ENCODE results near the gene CTRL.
"Not testable (repeated sequence)": the region's sequence is repeated elsewhere in the genome, so short reads cannot be mapped to it uniquely, and the experiment has no call there.

The CTRL gene

DNA sequence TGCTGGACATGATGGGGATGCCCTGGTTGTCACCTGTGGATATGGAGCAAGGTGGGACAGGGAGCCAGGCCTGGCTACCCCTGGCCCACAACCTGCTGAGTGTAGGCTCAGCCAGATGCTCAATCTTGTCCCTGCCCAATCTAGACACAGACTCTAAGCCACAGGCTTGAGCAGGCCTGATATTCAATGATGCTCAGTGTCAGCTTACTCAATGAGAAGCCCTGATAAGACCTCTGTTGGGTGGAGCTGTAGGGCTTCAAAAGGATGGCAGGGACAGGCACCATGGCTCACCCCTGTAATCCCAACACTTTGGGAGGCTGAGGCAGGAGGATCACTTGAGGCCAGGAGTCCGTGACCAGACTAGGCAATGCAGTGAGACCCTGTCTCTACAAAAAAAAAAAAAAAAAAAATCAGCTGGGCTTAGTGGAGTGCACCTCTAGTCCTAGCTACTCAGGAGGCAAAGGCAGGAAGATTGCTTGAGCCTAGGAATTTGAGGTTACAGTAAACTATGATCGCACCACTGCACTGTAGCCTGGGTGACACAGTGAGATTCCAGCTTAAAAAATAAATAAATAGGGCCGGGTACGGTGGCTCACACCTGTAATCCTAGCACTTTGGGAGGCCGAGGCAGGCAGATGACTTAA is 8.9 kb upstream of the CTRL start:
- Histone ChIP-seq H3K36me3 (ENCODE audit: control insufficient read depth in 2 of 2, insufficient read depth in 1 of 2, low read length in 2 of 2) (peaks cover 0 to 48% of the 10 kb centered on the region in 2 experiments; a peak in 2 of 3 replicates), H3K4me3 (ENCODE audit: low read depth, low read length) (no peak overlapping the region), H3K4me1 (ENCODE audit: control insufficient read depth, insufficient read depth, low read length) (no peaks in the 10 kb centered on the region), H3K27ac (ENCODE audit: extremely low read depth, low read depth, low read length) (no peak overlapping the region), H3K9me3 (ENCODE audit: control insufficient read depth, insufficient read depth, low read depth, low read length) (no peaks in the 10 kb centered on the region)
- ChIA-PET CTCF (interaction anchor here (0.6 to 2.3 kb wide), 8 partner anchors 12 to 419 kb away, joined by 3 to 14 read pairs (median 4); no protein-coding TSS in a partner anchor), POLR2A (interaction anchor here (0.6 to 1.3 kb wide), 3 partner anchors 94 to 417 kb away, joined by 3 to 5 read pairs (median 4); partner anchors contain the start of gene NUTF2)
- TF ChIP-seq PRDM4 (tag by site-specific recombination; IDR thresholded peaks at IDR 0.05), result no peak
- no peak for TF ChIP-seq KLF17 (tag by site-specific recombination; IDR thresholded peaks at IDR 0.05)
- TF ChIP-seq ZNF23 (tag by site-specific recombination; IDR thresholded peaks at IDR 0.05; ENCODE audit: borderline replicate concordance), result no peak
- TF ChIP-seq ZNF843 (tag by site-specific recombination; IDR thresholded peaks at IDR 0.05), result no peak
- peak; percentile 39; the same call in 1 of the 2 replicates for TF ChIP-seq SCRT2 (tag by site-specific recombination; IDR thresholded peaks at IDR 0.05)
- TF ChIP-seq ZNF514 (tag by site-specific recombination; IDR thresholded peaks at IDR 0.05), result no peak
- no peak for TF ChIP-seq ZNF311 (tag by site-specific recombination; IDR thresholded peaks at IDR 0.05; ENCODE audit: borderline replicate concordance)
- no peak for TF ChIP-seq PRDM1 (tag by site-specific recombination; IDR thresholded peaks at IDR 0.05)
- TF ChIP-seq ZFP37 (tag by site-specific recombination; IDR thresholded peaks at IDR 0.05), result no peak

DNA sequence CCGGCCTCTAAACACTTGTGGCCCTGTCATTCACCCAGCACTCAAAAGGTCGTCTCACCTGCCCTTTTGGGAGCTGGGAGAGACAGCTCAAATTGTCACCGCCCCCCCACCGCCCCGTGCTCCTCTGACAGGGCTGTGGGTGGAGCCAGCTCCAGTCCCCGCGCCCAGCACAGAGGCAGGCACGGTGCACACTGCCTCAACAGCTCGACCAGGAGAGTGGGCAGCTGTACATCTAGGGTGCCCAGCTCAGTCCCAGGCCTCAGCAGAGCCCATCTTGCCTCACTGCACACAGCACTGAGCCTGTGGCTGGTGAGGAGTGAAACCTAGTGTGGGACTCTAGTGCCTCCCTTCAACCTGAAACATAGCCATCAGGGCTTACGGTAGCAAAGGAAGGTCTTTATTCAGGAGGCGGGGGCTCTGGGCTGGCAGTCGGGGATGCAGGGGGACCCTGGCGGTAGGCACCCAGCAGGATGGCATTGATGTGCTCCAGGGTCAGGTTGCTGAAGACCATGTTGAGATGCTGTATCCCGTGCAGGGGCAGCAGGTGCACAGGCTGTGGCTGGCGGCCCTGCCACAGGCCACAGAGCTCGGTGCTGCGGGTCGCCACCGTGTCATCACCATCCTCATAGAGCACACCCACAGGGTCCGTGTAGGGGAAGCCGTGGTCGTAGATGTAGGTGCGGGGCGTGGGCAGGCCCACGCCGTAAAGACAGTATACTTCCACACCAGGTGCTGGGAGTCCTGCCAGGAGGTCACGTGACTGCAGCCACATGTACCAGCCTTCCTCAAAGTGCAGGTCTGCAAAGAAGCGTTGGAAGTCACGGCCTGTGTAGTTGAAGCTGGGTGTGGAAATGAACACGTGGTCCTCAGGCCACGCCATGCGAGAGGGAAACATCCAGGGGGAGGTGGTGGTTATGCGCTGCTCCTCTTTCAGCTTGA is 8.1 kb upstream of the CTRL start:
- no peak for TF ChIP-seq ZNF16 (tag by site-specific recombination; IDR thresholded peaks at IDR 0.05; ENCODE audit: low read depth)
- TF ChIP-seq, protein P1, sequence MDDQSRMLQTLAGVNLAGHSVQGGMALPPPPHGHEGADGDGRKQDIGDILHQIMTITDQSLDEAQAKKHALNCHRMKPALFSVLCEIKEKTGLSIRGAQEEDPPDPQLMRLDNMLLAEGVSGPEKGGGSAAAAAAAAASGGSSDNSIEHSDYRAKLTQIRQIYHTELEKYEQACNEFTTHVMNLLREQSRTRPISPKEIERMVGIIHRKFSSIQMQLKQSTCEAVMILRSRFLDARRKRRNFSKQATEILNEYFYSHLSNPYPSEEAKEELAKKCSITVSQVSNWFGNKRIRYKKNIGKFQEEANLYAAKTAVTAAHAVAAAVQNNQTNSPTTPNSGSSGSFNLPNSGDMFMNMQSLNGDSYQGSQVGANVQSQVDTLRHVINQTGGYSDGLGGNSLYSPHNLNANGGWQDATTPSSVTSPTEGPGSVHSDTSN (CRISPR knock-in tag; IDR thresholded peaks at IDR 0.05), result peak; percentile 27; the same call in 1 of the 2 replicates
- peak; percentile 75 for TF ChIP-seq ZFHX2 (tag by site-specific recombination; conservative IDR thresholded peaks at IDR 0.05)
- peak; percentile 79 for TF ChIP-seq EGR2 (tag by site-specific recombination; IDR thresholded peaks at IDR 0.05; ENCODE audit: low read depth)
- Histone ChIP-seq H3K27ac (ENCODE audit: extremely low read depth, low read depth, low read length) (no peak overlapping the region), H3K4me1 (ENCODE audit: control insufficient read depth, insufficient read depth, low read length) (no peaks in the 10 kb centered on the region), H3K9me3 (ENCODE audit: control insufficient read depth, insufficient read depth, low read depth, low read length) (no peaks in the 10 kb centered on the region), H3K4me3 (ENCODE audit: low read depth, low read length) (no peak overlapping the region), H3K36me3 (ENCODE audit: control insufficient read depth in 2 of 2, insufficient read depth in 1 of 2, low read length in 2 of 2) (peaks cover 0 to 40% of the 10 kb centered on the region in 2 experiments; a peak in 2 of 3 replicates)
- CTCF ChIA-PET, result interaction anchor here (0.7 to 1.2 kb wide), 4 partner anchors 11 to 95 kb away, joined by 3 to 5 read pairs (median 3); no protein-coding TSS in a partner anchor
- POLR2A ChIA-PET, result interaction anchor here (0.6 kb wide), 1 partner anchor 388 kb away, joined by 7 read pairs; no protein-coding TSS in a partner anchor

DNA sequence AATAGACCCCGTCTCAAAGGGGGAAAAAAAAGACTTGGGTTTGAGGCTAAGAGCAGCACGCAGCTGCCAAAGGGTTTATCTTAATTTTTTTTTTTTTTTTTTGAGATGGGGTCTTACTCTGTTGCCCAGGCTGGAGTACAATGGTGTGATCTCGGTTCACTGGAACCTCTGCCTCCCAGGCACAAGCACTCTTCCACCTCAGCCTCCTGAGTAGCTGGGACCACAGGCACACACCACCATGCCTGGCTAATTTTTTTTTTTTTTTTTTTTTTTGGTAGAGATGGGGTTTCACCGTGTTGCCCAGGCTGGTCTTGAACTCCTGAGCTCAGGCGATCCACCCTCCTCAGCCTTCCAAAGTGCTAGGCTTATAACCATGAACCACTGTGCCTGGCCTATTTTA is 6.1 kb upstream of the CTRL start:
- CTCF ChIA-PET; H3K27ac ChIP-seq (ENCODE audit: extremely low read depth, low read depth, low read length); H3K4me3 ChIP-seq (ENCODE audit: low read depth, low read length); H3K9me3 ChIP-seq (ENCODE audit: control insufficient read depth, insufficient read depth, low read depth, low read length); H3K4me1 ChIP-seq (ENCODE audit: control insufficient read depth, insufficient read depth, low read length): not testable (repeated sequence)
- TF ChIP-seq, protein P2, sequence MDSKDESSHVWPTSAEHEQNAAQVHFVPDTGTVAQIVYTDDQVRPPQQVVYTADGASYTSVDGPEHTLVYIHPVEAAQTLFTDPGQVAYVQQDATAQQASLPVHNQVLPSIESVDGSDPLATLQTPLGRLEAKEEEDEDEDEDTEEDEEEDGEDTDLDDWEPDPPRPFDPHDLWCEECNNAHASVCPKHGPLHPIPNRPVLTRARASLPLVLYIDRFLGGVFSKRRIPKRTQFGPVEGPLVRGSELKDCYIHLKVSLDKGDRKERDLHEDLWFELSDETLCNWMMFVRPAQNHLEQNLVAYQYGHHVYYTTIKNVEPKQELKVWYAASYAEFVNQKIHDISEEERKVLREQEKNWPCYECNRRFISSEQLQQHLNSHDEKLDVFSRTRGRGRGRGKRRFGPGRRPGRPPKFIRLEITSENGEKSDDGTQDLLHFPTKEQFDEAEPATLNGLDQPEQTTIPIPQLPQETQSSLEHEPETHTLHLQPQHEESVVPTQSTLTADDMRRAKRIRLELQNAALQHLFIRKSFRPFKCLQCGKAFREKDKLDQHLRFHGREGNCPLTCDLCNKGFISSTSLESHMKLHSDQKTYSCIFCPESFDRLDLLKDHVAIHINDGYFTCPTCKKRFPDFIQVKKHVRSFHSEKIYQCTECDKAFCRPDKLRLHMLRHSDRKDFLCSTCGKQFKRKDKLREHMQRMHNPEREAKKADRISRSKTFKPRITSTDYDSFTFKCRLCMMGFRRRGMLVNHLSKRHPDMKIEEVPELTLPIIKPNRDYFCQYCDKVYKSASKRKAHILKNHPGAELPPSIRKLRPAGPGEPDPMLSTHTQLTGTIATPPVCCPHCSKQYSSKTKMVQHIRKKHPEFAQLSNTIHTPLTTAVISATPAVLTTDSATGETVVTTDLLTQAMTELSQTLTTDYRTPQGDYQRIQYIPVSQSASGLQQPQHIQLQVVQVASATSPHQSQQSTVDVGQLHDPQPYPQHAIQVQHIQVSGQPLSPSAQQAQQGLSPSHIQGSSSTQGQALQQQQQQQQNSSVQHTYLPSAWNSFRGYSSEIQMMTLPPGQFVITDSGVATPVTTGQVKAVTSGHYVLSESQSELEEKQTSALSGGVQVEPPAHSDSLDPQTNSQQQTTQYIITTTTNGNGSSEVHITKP (tag by site-specific recombination; IDR thresholded peaks at IDR 0.05), result peak; percentile 85
- TF ChIP-seq ZNF362 (tag by site-specific recombination; IDR thresholded peaks at IDR 0.05), result peak; percentile 64; the same call in 1 of the 2 replicates
- peak; percentile 88 for TF ChIP-seq ZNF121 (tag by site-specific recombination; IDR thresholded peaks at IDR 0.05)
- POLR2A ChIA-PET, result interaction anchor here (0.6 to 0.7 kb wide), 6 partner anchors 10 to 103 kb away, joined by 3 to 5 read pairs (median 4); no protein-coding TSS in a partner anchor
- peaks cover 0 to 21% of the 10 kb centered on the region in 2 experiments; a peak in 2 of 3 replicates for H3K36me3 ChIP-seq (ENCODE audit: control insufficient read depth in 2 of 2, insufficient read depth in 1 of 2, low read length in 2 of 2)

Measured in HEK293 (cell line).